WERI-Rb-1 (cell line): ENCODE measurements around the gene MYCBPAP.

Experiments used
- DNase-seq: peaks from one replicate; pipeline ENCODE4 v3.0.0-alpha.2; 2020
- H3K27ac ChIP-seq: fragments of 250-450 bp; sonication (Bioruptor Pico); 2 replicates; pipeline ENCODE4 v1.5.1; 2020; ENCODE audit warnings: mild to moderate bottlenecking, moderate library complexity
- H3K27me3 ChIP-seq: fragments of 250-450 bp; sonication (Bioruptor Pico); 2 replicates; pipeline ENCODE4 v1.5.1; 2021; ENCODE audit warnings: mild to moderate bottlenecking, low read depth, moderate library complexity; ENCODE audit not compliant: insufficient read depth, severe bottlenecking
- H3K36me3 ChIP-seq: fragments of 250-450 bp; sonication (Bioruptor Pico); 2 replicates; pipeline ENCODE4 v1.5.1; 2020; ENCODE audit warnings: mild to moderate bottlenecking, moderate library complexity
- H3K4me3 ChIP-seq: 2 replicates; pipeline ENCODE4 v1.5.1; 2011; ENCODE audit warnings: low read depth, mild to moderate bottlenecking, control low read depth, low read length
- H3K9me3 ChIP-seq: fragments of 250-450 bp; sonication (Bioruptor Pico); 2 replicates; pipeline ENCODE4 v1.5.1; 2021; ENCODE audit warnings: mild to moderate bottlenecking, moderate library complexity; ENCODE audit not compliant: severe bottlenecking
- TF ChIP-seq, protein P1 (sequence below): IDR thresholded peaks from 2 replicates; pipeline ENCODE4 v1.5.1; 2011; ENCODE audit warnings: low read depth, mild to moderate bottlenecking, control low read depth, inconsistent platforms, low read length

MYCBPAP gene

GRCh38 chr17:50505591-50506130 is 2.6 kb upstream of the MYCBPAP start:
- no peak for DNase-seq
- H3K4me3 ChIP-seq = no peak overlapping the region
- H3K27me3 ChIP-seq = no peaks in the 10 kb centered on the region
- no peaks in the 10 kb centered on the region for H3K9me3 ChIP-seq
- no peaks in the 10 kb centered on the region for H3K36me3 ChIP-seq
- TF ChIP-seq, protein P1, sequence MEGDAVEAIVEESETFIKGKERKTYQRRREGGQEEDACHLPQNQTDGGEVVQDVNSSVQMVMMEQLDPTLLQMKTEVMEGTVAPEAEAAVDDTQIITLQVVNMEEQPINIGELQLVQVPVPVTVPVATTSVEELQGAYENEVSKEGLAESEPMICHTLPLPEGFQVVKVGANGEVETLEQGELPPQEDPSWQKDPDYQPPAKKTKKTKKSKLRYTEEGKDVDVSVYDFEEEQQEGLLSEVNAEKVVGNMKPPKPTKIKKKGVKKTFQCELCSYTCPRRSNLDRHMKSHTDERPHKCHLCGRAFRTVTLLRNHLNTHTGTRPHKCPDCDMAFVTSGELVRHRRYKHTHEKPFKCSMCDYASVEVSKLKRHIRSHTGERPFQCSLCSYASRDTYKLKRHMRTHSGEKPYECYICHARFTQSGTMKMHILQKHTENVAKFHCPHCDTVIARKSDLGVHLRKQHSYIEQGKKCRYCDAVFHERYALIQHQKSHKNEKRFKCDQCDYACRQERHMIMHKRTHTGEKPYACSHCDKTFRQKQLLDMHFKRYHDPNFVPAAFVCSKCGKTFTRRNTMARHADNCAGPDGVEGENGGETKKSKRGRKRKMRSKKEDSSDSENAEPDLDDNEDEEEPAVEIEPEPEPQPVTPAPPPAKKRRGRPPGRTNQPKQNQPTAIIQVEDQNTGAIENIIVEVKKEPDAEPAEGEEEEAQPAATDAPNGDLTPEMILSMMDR = no peak
- no peak overlapping the region for H3K27ac ChIP-seq

DNA sequence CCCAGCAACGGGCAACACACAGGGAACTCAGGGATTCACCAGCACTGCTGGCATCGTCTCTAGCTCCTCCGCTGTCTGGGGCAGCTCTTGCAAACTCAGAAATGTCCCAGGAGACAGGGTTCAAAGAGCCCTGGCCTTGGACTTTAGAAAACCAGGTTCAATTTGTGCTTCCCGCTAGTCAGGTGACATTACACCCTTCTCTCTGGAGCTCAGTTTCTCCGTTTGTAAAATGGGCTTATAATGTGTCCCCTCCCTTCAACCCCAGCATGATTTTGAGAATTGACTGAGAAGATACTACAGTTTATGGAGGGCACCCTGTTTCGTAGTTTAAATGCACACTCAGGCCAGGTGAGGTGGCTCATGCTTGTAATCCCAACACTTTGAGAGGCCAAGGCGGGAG is 1.9 kb upstream of the MYCBPAP start:
- no peak overlapping the region for H3K4me3 ChIP-seq
- no peaks in the 10 kb centered on the region for H3K36me3 ChIP-seq
- no peak overlapping the region for H3K27ac ChIP-seq
- TF ChIP-seq, protein P1 = no peak
- H3K27me3 ChIP-seq = no peaks in the 10 kb centered on the region
- H3K9me3 ChIP-seq = no peaks in the 10 kb centered on the region
- DNase-seq = no peak

DNA sequence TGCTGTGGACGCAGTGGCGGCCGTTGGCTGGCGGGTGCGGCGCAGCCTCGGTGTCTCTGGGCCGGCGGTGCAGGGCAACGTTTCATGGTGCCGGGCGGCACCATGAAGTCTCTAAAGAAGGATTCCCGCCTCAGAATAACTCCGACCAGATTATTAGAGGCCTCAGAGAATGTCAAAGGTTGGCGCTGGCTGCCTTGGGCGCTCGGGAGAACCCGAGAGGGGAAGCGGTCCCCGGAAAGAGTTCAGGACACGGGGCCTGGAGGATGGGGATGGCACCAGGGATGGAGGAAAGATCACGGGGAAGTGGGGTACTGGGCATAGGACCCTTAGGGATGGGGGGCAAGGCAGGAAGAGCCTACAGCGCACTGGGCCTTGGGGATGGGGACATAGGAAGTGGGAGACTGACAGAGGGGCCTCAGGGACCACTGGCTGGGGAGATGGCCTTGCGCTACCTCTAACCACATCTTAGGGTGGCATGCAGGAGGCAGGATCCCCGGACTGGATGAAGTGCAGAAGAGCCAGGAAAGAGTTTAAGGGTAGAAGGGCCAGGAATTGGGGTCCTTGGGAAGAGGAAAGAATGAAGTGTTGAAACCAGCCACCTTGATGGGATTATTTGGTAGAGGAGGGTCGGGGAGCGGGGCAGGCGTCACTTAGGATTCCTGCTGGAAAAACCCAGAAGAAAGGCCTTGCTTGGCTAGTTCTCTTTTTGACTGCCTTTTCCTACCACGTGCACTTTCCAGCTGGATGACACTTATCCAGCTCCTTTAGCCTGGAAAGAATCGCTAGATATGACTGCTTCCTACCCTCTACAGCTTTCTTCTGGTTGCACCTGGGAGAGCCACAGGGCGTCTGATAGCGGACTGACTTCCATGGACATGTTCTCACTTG is 578 bp downstream of the MYCBPAP start:
- Histone ChIP-seq H3K9me3 (no peaks in the 10 kb centered on the region), H3K27ac (no peak overlapping the region), H3K36me3 (no peaks in the 10 kb centered on the region), H3K4me3 (no peak overlapping the region), H3K27me3 (no peaks in the 10 kb centered on the region)
- DNase-seq = no peak
- TF ChIP-seq, protein P1 = no peak

DNA sequence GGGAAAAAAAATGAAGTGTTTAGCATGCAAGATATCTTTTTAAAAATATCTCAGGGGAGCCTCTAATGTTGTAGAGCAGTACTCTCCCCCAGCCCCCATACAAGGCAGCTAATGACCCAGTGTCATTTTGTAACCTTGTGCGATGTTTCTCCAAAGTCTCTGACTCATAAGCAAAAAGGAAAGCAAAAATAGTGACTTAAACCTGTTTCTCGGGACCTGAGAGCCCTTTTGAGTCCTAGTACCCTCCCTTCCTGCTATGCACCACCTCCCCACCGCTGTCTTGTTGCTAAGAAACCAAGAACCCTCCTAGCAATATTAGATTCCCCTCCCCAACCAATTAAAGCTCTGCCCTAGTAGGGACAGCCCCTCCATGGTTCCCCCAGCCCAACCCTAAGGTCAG is 2.8 kb downstream of the MYCBPAP start:
- TF ChIP-seq, protein P1 = no peak
- H3K4me3 ChIP-seq = no peak overlapping the region
- no peak for DNase-seq
- H3K27ac ChIP-seq = no peak overlapping the region
- H3K9me3 ChIP-seq = no peaks in the 10 kb centered on the region
- no peaks in the 10 kb centered on the region for H3K27me3 ChIP-seq
- H3K36me3 ChIP-seq = no peaks in the 10 kb centered on the region

DNA sequence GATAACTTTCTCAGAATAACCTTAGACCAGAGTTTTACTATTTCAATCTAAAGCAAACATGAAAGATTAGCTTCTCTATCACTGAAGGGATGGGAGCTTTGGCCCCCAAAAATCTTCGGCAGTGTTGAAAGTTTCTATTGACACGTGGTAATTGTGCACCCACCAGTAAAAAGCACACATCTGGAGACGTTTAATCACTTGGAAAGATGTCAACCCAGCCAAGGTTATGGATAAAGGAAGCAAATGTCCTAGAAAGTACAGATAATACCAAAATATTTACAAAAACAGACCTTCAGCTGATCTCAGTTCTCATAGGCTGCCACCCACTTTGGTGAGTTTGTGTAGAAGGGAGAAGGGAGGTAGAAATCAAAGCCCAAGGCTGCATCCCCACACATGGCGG is 5.3 kb downstream of the MYCBPAP start:
- no peaks in the 10 kb centered on the region for H3K27me3 ChIP-seq
- no peak overlapping the region for H3K27ac ChIP-seq
- H3K4me3 ChIP-seq = no peak overlapping the region
- H3K36me3 ChIP-seq = no peaks in the 10 kb centered on the region
- no peaks in the 10 kb centered on the region for H3K9me3 ChIP-seq
- DNase-seq = no peak
- TF ChIP-seq, protein P1 = no peak
